B cell (primary cell): ENCODE results near the gene SLC13A4. TPM values are rescaled to one million over a fixed set of nuclear protein-coding genes. Genes with fewer than 3 reads are reported as not detected.

Source experiments
- ATAC-seq: fragments of 200-7000 bp; cut with Tn5 transposase; one replicate; pipeline ENCODE4 v1.10.0; 2021; ENCODE audit warnings: low read depth, mild to moderate bottlenecking, moderate number of reproducible peaks, moderate library complexity
- CTCF ChIA-PET: fragments of 350-600 bp; sonication (Branson Sonifier 250); formaldehyde crosslinking; loops from one replicate; lab custom pipeline; 2021; ENCODE audit warnings: antibody characterized with exemption, inconsistent platforms; lab: Charles Lee
- POLR2A ChIA-PET: fragments of 350-600 bp; sonication (Branson Sonifier 250); formaldehyde crosslinking; loops from one replicate; lab custom pipeline; 2021; ENCODE audit warnings: antibody characterized with exemption; lab: Charles Lee
- DNase-seq: peaks from one replicate; pipeline ENCODE4 v3.0.0; 2013
- H2AFZ ChIP-seq: 2 replicates; pipeline ENCODE4 v1.6.1; 2012; ENCODE audit warnings: mild to moderate bottlenecking, low read depth, low read length; ENCODE audit not compliant: insufficient read depth, poor library complexity, severe bottlenecking
- H3K27ac ChIP-seq, 2 donors: 1 replicate in 1 of 2; 2 replicates in 1 of 2; pipeline ENCODE4 v1.5.1; 2012 to 2013; ENCODE audit warnings: low read length in 2 of 2, mild to moderate bottlenecking in 2 of 2, moderate library complexity in 1 of 2
- H3K27me3 ChIP-seq, 4 experiments: fragments of 200-600 bp in 1 of 4; sonication (generic) in 1 of 4; replicated peaks in 1 of 4; 1 replicate in 2 of 4; 2 replicates in 2 of 4; pipeline versions ENCODE4 v1.6.1 to v1.7.0; 2013 to 2016; ENCODE audit warnings: low read length in 3 of 4, mild to moderate bottlenecking in 2 of 4, mixed read lengths in 1 of 4, moderate library complexity in 1 of 4; ENCODE audit not compliant: insufficient read depth in 4 of 4, control insufficient read depth in 3 of 4; ENCODE audit errors: control extremely low read depth in 1 of 4
- H3K36me3 ChIP-seq, 2 experiments: replicated peaks in 1 of 2; 1 replicate in 1 of 2; 2 replicates in 1 of 2; pipeline versions ENCODE4 v1.6.1 to v1.7.1; 2013; ENCODE audit warnings: low read length in 1 of 2; ENCODE audit not compliant: insufficient read depth in 2 of 2, control insufficient read depth in 1 of 2; ENCODE audit errors: control extremely low read depth in 1 of 2, extremely low read depth in 1 of 2
- H3K4me1 ChIP-seq, 2 donors: fragments of 200-600 bp in 1 of 2; sonication (generic) in 1 of 2; 1 replicate in 1 of 2; 2 replicates in 1 of 2; pipeline versions ENCODE4 v1.5.1 to v1.6.1; 2013 to 2017; ENCODE audit warnings: low read length in 2 of 2; ENCODE audit not compliant: control insufficient read depth in 2 of 2, insufficient read depth in 2 of 2
- H3K4me2 ChIP-seq: replicated peaks from 2 replicates; pipeline ENCODE3; 2012; ENCODE audit warnings: mild to moderate bottlenecking, low read depth, low read length; ENCODE audit not compliant: poor library complexity, severe bottlenecking
- H3K4me3 ChIP-seq, 5 experiments: fragments of 200-600 bp in 1 of 5; sonication (generic) in 1 of 5; 1 replicate in 3 of 5; 2 replicates in 2 of 5; pipeline versions ENCODE4 v1.5.1 to v1.7.0; 2011 to 2016; ENCODE audit warnings: low read length in 4 of 5, mild to moderate bottlenecking in 4 of 5, low read depth in 2 of 5, control low read depth in 1 of 5, moderate library complexity in 1 of 5; ENCODE audit not compliant: insufficient read depth in 1 of 5; ENCODE audit errors: control extremely low read depth in 1 of 5, extremely low read depth in 1 of 5
- H3K79me2 ChIP-seq: fragments of 200-600 bp; sonication (generic); one replicate; pipeline ENCODE4 v1.6.0; 2016; ENCODE audit warnings: low read length; ENCODE audit not compliant: control insufficient read depth, insufficient read depth
- H3K9ac ChIP-seq: fragments of 200-600 bp; sonication (generic); 2 replicates; pipeline ENCODE4 v1.6.1; 2017; ENCODE audit warnings: mild to moderate bottlenecking, low read length, moderate library complexity
- H3K9me3 ChIP-seq, 3 donors: one replicate each; pipeline versions ENCODE4 v1.6.1 to v1.7.1; 2013; ENCODE audit warnings: low read length in 2 of 3; ENCODE audit not compliant: control insufficient read depth in 2 of 3, insufficient read depth in 1 of 3; ENCODE audit errors: control extremely low read depth in 1 of 3
- H4K20me1 ChIP-seq: 2 replicates; pipeline ENCODE4 v1.6.0; 2012; ENCODE audit warnings: mild to moderate bottlenecking, low read length; ENCODE audit not compliant: insufficient read depth, control insufficient read depth, poor library complexity, severe bottlenecking
- H3K27ac Mint-ChIP-seq: one replicate; pipeline ENCODE4 v1.8.0; 2021; ENCODE audit warnings: mixed read lengths
- H3K27me3 Mint-ChIP-seq: one replicate; pipeline ENCODE4 v1.8.0; 2021; ENCODE audit warnings: mixed read lengths
- H3K4me1 Mint-ChIP-seq: one replicate; pipeline ENCODE4 v1.8.0; 2021; ENCODE audit warnings: mixed read lengths
- H3K4me3 Mint-ChIP-seq: one replicate; pipeline ENCODE4 v1.8.0; 2021; ENCODE audit warnings: mixed read lengths
- H3K9me3 Mint-ChIP-seq: one replicate; pipeline ENCODE4 v1.8.0; 2022; ENCODE audit warnings: mixed read lengths; ENCODE audit not compliant: insufficient read depth
- EZH2 ChIP-seq: IDR thresholded peaks from 2 replicates; pipeline ENCODE4 v1.6.1; 2012; ENCODE audit warnings: borderline replicate concordance, low read depth, mild to moderate bottlenecking, moderate library complexity, low read length; ENCODE audit not compliant: insufficient read depth, poor library complexity, severe bottlenecking
- WGBS: methylation state at CpG from one replicate; pipeline ENCODE4 v1.1.5; 2013; ENCODE audit warnings: missing lambda C conversion rate; ENCODE audit not compliant: insufficient coverage; 5-methylcytosine and 5-hydroxymethylcytosine counted together
- intact Hi-C: fragments of 100-400 bp; cut with micrococcal nuclease; formaldehyde crosslinking; loops from one replicate; pipeline ENCODE4 v1.10.0; 2022
- polyA plus RNA-seq: library from polyadenylated mRNA; depleted of rRNA; stranded (reverse); fragments of >200 nt; gene quantifications from 2 replicates; pipeline ENCODE4 v1.2.3, GENCODE V29; 2012
- total RNA-seq, 2 donors: library from RNA; stranded (reverse); fragments of 120-200 nt in 1 of 2; gene quantifications; 1 replicate in 1 of 2; 2 replicates in 1 of 2; pipeline versions ENCODE4 v1.2.3 to v1.2.4, GENCODE V29; 2013 to 2022
- TF ChIP-seq, protein P1 (sequence below): fragments of 200-600 bp; IDR thresholded peaks from one replicate; pipeline ENCODE4 v1.8.0; 2022; ENCODE audit warnings: antibody characterized with exemption, mild to moderate bottlenecking

The SLC13A4 gene
- total and polyA plus RNA-seq, 2 donors (not counting 1 experiment from before 2014, with no cell fraction given) = not detected

GRCh38 chr7:135753616-135754413 lies 25.8 kb upstream of the SLC13A4 start:
- Mint-ChIP-seq H3K4me1 (no peaks in the 10 kb centered on the region), H3K4me3 (no peak overlapping the region), H3K27ac (no peak overlapping the region), H3K27me3 (peaks cover 21% of the 10 kb centered on the region), H3K9me3 (peaks cover 6% of the 10 kb centered on the region)
- H3K9me3 ChIP-seq = peaks cover 0 to 4% (median 0%) of the 10 kb centered on the region in 3 donors
- DNase-seq (no peak), ATAC-seq (no peak)
- H3K36me3 ChIP-seq = no peaks in the 10 kb centered on the region
- no peak for TF ChIP-seq EZH2
- TF ChIP-seq, protein P1, sequence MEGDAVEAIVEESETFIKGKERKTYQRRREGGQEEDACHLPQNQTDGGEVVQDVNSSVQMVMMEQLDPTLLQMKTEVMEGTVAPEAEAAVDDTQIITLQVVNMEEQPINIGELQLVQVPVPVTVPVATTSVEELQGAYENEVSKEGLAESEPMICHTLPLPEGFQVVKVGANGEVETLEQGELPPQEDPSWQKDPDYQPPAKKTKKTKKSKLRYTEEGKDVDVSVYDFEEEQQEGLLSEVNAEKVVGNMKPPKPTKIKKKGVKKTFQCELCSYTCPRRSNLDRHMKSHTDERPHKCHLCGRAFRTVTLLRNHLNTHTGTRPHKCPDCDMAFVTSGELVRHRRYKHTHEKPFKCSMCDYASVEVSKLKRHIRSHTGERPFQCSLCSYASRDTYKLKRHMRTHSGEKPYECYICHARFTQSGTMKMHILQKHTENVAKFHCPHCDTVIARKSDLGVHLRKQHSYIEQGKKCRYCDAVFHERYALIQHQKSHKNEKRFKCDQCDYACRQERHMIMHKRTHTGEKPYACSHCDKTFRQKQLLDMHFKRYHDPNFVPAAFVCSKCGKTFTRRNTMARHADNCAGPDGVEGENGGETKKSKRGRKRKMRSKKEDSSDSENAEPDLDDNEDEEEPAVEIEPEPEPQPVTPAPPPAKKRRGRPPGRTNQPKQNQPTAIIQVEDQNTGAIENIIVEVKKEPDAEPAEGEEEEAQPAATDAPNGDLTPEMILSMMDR = no peak
- H3K4me1 ChIP-seq = peaks cover 0 to 4% of the 10 kb centered on the region in 2 donors
- ChIA-PET CTCF (no interaction called here), POLR2A (no interaction called here)
- no peaks in the 10 kb centered on the region for H3K79me2 ChIP-seq
- no peak overlapping the region for H2AFZ ChIP-seq
- no peak overlapping the region for H3K27ac ChIP-seq
- intact Hi-C loops = no loop called here
- no peaks in the 10 kb centered on the region for H4K20me1 ChIP-seq
- no peak overlapping the region for H3K9ac ChIP-seq
- peaks cover 0 to 12% (median 0%) of the 10 kb centered on the region in 4 experiments for H3K27me3 ChIP-seq
- H3K4me3 ChIP-seq = no peak overlapping the region
- H3K4me2 ChIP-seq = no peak overlapping the region
- 88% methylated on average over 7 of the region's 8 CpGs for WGBS

DNA sequence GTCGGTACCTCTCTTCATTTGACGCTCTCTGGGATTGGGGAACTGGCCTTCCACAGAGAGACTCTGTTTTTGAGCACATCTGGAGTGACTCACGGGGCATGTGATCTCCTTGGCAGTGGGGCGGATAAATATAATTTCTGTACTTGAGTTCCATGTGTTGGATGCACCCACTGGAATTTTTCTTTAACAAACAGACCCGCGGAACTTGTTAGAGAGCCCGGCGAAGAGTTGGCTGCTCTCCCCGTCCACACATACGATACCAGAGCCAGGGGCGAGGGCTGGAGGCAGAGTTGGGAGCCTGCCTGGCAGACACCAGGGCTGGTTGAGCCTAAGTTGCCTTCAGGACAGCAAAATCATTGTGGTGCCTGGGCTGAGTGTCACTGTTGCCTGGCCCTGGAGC lies 20.8 kb upstream of the SLC13A4 start, which contains the start of gene FAM180A:
Gene FAM180A, minus strand, starts transcription at position 44 of the 400 bp plus-strand sequence. CDS start 233 bp downstream, outside the sequence.
- H2AFZ ChIP-seq = no peak within 1 kb of the TSS
- H3K27ac Mint-ChIP-seq = no peak within 1 kb of the TSS

More for the DNA sequence above, 20.8 kb upstream of the SLC13A4 start, which contains the start of gene FAM180A:
- Histone ChIP-seq H3K4me3 (no peak within 1 kb of the TSS), H3K27me3 (no peaks in the 10 kb centered on the region), H3K9me3 (no peaks in the 10 kb centered on the region), H3K36me3 (no peaks in the 10 kb centered on the region), H3K4me1 (no peaks in the 10 kb centered on the region), H4K20me1 (no peaks in the 10 kb centered on the region), H3K4me2 (no peak within 1 kb of the TSS), H3K9ac (no peak within 1 kb of the TSS), H3K79me2 (no peaks in the 10 kb centered on the region), H3K27ac (no peak within 1 kb of the TSS)
- Mint-ChIP-seq H3K4me3 (no peak within 1 kb of the TSS), H3K4me1 (no peaks in the 10 kb centered on the region), H3K9me3 (no peaks in the 10 kb centered on the region), H3K27me3 (peaks cover 10% of the 10 kb centered on the region)
- ChIA-PET CTCF (no interaction called here), POLR2A (no interaction called here)
- ATAC-seq (no peak), DNase-seq (no peak)
- no peak for TF ChIP-seq EZH2
- TF ChIP-seq, protein P1 = no peak
- intact Hi-C loops = no loop called here
- 92% methylated on average over 11 of the region's 11 CpGs for WGBS
